NCI-H1417 treated with DMSO at 0.1 percent for 48 hours (cell line): ENCODE results near the gene PAPPA.

Source experiments
- DNase-seq: peaks from one replicate; lab custom pipeline; 2025; lab: John Stamatoyannopoulos, UW

The PAPPA gene

DNA sequence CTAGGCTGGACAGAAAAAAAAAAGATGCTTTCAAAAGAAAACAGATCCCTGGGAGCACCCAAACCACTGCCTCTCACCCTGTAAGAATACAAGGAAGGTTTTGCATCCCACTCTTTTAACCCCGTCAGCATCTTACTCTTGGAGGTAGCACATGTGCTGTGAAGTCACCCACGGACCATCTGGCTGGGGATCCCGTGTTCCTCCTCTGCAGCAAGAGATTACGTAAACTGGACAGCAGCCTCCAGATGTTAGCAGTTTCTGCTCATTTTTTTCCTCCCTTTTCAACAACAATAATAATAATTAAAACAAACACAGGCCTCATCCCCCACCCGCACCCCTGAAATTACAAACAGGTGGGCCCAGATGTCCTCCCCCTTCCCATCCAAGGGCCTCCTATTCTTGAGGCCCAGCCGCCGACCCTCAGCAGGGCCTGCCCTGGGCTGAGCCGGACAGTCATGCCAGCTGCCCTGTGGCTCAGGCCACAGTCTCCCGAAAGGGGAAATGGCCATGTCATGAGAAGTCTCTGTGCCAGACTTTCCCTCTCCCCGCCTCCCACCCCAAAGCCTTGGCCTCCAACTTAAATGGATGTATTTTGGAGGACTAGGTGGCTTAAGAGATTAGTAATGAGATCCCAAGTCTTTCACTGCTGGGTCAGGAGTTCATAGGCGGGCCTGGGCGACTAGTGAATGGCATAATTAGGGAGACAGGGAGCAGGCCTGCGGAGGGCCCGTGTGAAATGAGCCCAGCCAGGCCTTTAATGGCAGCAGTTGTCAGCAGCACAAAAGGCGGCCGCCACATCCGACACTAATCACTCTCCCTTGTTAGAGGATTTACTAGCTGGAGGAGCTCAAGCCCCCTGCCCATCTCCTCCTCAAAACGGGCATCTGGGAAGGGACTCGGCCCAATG is 165.1 kb downstream of the PAPPA start:
- DNase-seq, result no peak

GRCh38 chr9:116319480-116319879 is 165.9 kb downstream of the PAPPA start:
- no peak for DNase-seq

GRCh38 chr9:116320290-116320689 is 166.7 kb downstream of the PAPPA start:
- DNase-seq, result no peak

- no peak for DNase-seq
Observed at GRCh38 chr9:116322521-116322920, 168.9 kb downstream of the PAPPA start.

DNA sequence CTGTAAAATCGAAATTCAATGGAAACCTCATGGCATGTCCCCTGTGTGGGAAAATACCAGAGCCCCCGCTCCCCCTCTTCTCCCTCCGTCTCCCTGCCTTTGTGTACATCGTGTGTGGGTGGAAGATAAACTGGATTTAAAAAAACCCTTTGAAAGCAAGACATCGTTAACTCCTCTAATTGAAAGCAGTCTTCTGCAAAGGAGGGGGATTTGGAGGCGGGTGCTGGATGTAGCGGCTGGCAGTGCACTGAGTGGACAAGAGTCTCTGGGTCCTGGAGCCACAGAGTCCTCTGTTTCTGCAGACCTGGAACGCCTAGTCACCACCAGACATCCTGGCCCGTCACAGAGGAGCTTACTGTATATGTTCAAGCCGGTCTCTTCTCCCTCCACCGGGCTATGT is 169.4 kb downstream of the PAPPA start:
- DNase-seq, result no peak

GRCh38 chr9:116323571-116323970 is 170.0 kb downstream of the PAPPA start:
- no peak for DNase-seq

- no peak for DNase-seq
Observed at GRCh38 chr9:116325924-116326323, 172.3 kb downstream of the PAPPA start.

- DNase-seq, result no peak
Observed at GRCh38 chr9:116327701-116328405, 174.3 kb downstream of the PAPPA start.

DNA sequence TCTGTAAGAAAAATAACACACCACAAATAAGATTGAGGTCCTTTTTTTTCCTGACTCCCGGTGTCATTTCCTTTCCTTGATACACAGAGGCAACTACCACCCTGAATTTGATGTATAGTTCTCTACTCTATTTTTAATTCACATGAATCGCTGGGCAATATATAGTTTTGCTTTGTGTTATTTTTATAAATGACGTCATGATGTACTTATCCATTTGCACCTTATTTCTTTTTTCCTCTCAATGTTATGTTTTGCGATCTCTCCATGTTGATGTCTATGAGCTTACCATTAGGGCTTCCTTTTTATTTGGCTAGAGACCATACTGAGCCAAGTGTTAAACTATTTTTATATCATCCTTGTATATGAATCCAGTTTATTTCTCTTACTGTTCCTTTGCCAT is 175.9 kb downstream of the PAPPA start:
- no peak for DNase-seq

GRCh38 chr9:116331241-116331640 is 177.7 kb downstream of the PAPPA start:
- DNase-seq, result no peak

DNA sequence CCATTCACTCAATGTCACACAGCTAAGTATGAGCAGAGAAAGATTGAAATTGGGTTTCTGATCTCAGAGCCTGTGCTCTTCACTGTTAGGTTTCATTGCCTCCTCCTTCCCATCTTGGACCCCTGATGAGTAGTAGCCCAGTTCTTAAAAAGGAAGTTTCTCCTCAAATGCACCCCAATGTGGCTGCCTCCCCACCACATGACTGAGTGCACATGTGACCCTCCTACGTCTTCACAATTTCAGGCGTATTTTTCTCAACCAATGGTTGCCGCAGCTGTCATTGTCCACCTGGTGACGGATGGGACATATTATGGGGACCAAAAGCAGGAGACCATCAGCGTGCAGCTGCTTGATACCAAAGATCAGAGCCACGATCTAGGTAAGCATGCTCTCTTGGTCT is 178.5 kb downstream of the PAPPA start:
- no peak for DNase-seq

DNA sequence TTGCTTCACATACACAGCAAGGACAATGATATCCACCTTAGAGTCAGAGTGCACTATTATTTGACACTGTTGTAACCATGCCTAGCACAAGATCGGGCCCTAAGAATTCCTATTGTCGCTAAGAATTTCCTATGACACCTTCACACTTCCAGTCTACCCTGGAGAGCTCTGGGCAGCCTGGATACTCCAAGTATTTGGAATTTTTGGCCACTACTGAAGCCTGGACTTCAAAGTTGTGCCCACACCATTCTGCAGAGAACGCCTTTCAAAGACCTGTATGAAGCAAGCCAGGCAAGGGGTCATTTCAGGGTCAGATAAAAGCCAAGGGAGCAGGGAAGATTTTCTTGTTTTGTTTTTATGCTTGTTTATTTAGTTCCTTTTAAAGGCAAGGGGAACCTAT is 179.7 kb downstream of the PAPPA start:
- no peak for DNase-seq

DNA sequence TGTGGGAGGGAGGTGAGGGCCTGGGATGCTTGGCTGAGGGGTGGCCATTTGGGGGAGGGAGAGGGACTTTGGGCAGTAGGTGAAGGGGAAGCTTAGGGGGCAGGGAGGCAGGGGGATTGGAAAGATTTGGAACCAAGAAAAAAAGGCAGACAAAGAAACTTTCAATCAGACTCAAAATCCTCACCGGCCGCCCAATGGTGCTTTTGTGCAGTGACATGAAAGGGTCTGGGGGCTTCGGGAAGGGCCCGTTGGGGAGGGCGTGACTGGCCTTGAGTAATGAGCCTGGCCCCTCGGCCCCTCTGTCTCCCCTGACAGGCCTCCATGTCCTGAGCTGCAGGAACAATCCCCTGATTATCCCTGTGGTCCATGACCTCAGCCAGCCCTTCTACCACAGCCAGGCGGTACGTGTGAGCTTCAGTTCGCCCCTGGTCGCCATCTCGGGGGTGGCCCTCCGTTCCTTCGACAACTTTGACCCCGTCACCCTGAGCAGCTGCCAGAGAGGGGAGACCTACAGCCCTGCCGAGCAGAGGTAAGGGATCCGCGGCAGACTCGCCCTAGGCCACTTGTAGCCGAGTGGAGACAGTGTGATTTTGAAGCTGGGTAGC is 181.1 kb downstream of the PAPPA start:
- DNase-seq, result no peak

- no peak for DNase-seq
Observed at GRCh38 chr9:116335392-116335791, 181.8 kb downstream of the PAPPA start.

DNA sequence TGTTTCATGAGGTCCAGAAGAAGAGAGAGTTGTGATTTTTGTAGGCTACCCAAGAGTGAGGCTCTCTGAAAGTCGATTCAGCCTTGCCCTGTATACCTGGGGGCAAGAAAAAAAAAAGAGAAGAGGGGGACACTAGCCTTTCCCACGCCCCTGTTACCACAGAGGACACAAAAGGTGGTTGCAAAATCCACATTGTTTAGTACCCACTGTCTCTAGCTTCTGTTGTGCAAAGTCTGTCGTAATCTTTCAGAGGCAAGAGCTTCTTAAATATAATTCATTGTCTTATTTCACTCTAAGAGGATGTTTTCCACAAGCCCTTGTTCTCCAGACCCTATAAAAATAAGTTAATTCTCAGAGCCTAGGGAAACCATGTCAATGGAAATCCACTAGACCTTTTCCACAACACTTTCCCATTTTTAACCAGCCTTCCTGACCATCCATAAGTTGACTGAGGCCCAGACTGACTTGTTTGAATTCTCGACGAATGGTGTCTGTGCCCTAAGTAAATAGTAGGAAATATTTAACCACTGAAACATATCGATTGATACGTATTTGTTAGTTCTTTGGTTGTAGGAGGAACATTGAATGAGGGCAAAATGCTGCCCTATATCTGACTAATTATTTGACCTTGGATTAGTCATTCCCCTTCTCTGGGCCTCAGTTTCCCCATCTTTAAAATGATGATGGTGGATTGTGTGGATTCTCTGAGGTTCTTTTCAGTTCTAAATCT is 182.7 kb downstream of the PAPPA start:
- DNase-seq, result no peak

DNA sequence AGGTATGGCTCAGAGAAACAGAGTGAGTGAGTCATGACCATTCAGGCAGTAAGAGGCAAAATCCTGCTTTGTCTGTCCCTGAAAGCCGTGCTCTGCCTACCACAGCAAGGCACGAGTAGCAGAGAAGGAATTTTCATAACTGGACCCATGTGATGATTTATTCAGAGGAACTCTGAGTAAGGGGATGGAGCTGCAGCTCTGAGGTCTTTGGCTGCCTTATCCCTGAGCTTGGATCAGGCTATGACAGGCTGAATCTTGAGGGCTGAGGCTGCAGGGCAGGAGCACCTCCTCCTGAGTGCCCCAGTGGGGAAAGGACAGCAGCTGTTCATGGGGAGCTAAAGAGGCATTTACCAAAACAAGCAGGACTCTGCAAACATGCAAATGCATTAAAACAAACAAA is 183.4 kb downstream of the PAPPA start:
- DNase-seq, result no peak

DNA sequence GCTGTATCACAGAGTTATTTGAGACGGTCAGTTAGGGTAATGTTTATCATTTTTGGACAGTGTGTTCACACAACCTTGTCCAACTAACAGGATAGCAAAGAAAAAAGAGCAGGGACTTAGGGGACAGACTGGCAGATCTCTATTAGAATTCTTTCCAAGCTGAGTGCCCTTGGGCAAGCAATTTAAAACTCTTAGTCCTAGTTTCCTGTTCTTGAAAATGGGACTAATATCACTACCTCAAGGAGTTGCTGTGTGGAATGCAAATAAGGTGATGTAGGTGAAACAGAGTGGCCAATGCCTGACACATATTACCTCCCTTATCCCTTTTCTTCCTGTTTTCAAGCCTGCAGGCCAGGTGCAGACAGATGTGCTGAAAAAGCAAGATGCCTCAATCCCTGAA is 186.7 kb downstream of the PAPPA start:
- DNase-seq, result no peak

DNA sequence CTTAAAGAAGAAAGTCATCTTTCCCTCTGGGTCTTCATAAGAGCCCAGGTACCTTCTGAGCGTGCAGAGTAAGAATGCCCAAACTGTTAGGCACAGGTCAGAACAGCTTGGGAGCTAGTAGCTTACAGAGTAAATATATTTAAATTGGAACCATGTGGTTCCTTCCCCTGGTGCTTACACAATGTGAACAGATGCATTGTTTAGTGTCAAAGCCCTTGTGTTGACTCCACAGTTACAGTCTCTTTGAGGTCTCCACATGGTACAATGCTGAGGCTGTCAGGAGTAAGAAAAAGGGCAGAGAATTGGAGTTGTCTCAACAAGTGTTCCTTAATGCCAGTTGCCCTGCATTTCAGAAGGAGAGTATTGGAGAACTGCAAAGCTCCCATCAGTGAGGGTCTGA is 188.5 kb downstream of the PAPPA start:
- DNase-seq, result no peak

GRCh38 chr9:116342941-116343340 is 189.3 kb downstream of the PAPPA start:
- DNase-seq, result no peak

DNA sequence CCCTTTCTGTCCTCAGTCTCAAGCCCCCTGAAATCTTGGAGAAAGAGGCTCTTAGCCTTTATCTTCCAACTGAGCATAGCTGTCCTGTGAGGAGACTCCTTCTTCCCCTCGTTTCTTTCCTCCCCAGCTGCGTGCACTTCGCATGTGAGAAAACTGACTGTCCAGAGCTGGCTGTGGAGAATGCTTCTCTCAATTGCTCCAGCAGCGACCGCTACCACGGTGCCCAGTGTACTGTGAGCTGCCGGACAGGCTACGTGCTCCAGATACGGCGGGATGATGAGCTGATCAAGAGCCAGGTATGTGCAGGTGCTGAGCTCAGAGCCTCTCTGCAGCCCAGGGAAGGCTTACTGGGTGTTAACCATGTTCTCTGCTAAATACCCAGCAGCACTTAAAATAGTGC is 190.8 kb downstream of the PAPPA start:
- no peak for DNase-seq

- DNase-seq, result no peak
Observed at GRCh38 chr9:116345393-116345792, 191.8 kb downstream of the PAPPA start.

DNA sequence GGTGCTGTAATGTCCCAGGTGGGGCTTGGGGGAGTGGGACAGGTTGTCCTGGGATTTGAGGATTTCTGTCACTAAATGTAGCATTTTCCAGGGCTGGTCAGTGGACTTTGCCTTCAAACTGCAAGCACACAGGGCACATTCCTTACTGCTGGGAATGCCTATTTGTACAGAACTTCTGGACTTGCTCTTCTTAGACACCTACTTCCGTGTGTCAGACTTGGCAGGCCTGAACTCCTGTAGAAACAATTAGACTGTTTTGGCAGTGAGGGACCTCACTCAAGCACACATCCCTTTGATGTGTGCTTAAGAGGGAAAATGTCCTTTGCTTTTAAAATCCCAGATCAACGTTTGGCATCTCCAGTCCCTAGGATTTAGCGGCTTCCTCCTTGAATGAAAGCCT is 192.2 kb downstream of the PAPPA start:
- DNase-seq, result no peak
